Activated CD4-positive, alpha-beta T cell treated with anti-CD3 and anti-CD28 coated beads, Interleukin-2, amount 50 U/mL, for 16 hours (primary cell): ENCODE measurements around the gene CGNL1.

Experiments used
- DNase-seq: peaks from one replicate; pipeline ENCODE4 v3.0.0-alpha.2; 2020

CGNL1 gene

GRCh38 chr15:57354436-57355123, 21.7 kb upstream of the CGNL1 start:
- DNase-seq = no peak

GRCh38 chr15:57355259-57355658, 21.0 kb upstream of the CGNL1 start:
- no peak for DNase-seq

GRCh38 chr15:57356178-57356577, 20.1 kb upstream of the CGNL1 start:
- no peak for DNase-seq

- DNase-seq = no peak
Observed at GRCh38 chr15:57356636-57357035, 19.7 kb upstream of the CGNL1 start.

- DNase-seq = no peak
Observed at GRCh38 chr15:57357799-57358198, 18.5 kb upstream of the CGNL1 start.

GRCh38 chr15:57358571-57358970, 17.7 kb upstream of the CGNL1 start:
- DNase-seq = no peak

GRCh38 chr15:57363661-57364060, 12.6 kb upstream of the CGNL1 start:
- DNase-seq = no peak

GRCh38 chr15:57364282-57365007, 11.9 kb upstream of the CGNL1 start:
- no peak for DNase-seq

GRCh38 chr15:57367556-57367955, 8.7 kb upstream of the CGNL1 start:
- DNase-seq = no peak

GRCh38 chr15:57370929-57371328, 5.4 kb upstream of the CGNL1 start:
- DNase-seq = no peak

GRCh38 chr15:57373251-57373881, 2.9 kb upstream of the CGNL1 start:
- DNase-seq = no peak

GRCh38 chr15:57373882-57374276, 2.4 kb upstream of the CGNL1 start:
- DNase-seq = no peak

GRCh38 chr15:57376696-57377477, 582 bp downstream of the CGNL1 start:
- DNase-seq = no peak

- no peak for DNase-seq
Observed at GRCh38 chr15:57377478-57377847, 1.2 kb downstream of the CGNL1 start.

- DNase-seq = no peak
Observed at GRCh38 chr15:57379487-57379886, 3.2 kb downstream of the CGNL1 start.

GRCh38 chr15:57380854-57381253, 4.5 kb downstream of the CGNL1 start:
- no peak for DNase-seq

GRCh38 chr15:57382215-57382614, 5.9 kb downstream of the CGNL1 start:
- no peak for DNase-seq

- no peak for DNase-seq
Observed at GRCh38 chr15:57382969-57383368, 6.7 kb downstream of the CGNL1 start.

- no peak for DNase-seq
Observed at GRCh38 chr15:57384024-57384423, 7.7 kb downstream of the CGNL1 start.

GRCh38 chr15:57384816-57385215, 8.5 kb downstream of the CGNL1 start:
- no peak for DNase-seq

- DNase-seq = no peak
Observed at GRCh38 chr15:57385923-57386390, 9.7 kb downstream of the CGNL1 start.

GRCh38 chr15:57386976-57387375, 10.7 kb downstream of the CGNL1 start:
- no peak for DNase-seq

GRCh38 chr15:57387564-57388076, 11.3 kb downstream of the CGNL1 start:
- no peak for DNase-seq
